K562 (cell line): ENCODE data around the gene FERMT3. TPM values are rescaled to one million over a fixed set of nuclear protein-coding genes. Genes with fewer than 3 reads are reported as not detected.
A peak's percentile ranks its signal among the peaks of the same experiment; 100 is the strongest.

ENCODE experiments used
- ATAC-seq: fragments of 200-7000 bp; cut with Tn5 transposase; 3 replicates; pipeline ENCODE4 v1.9.1; 2020; ENCODE audit warnings: moderate library complexity
- BruUV-seq: library from RNA; stranded (reverse); fragments of 400-500 nt; replicated peaks from 2 replicates; lab custom pipeline; 2021; lab: Mats Ljungman, UMichigan
- CTCF ChIA-PET: fragments of 300-600 bp; formaldehyde crosslinking; extraction: SDS; loops from one replicate; lab custom pipeline; 2021; ENCODE audit warnings: low intra/inter-chr PET ratio; lab: Yijun Ruan, JAX
- POLR2A ChIA-PET: fragments of 300-600, 350-650 bp; sonication (Branson Sonifier 250); formaldehyde crosslinking; extraction: SDS; loops from one replicate; lab custom pipeline; 2021; ENCODE audit warnings: antibody characterized with exemption, inconsistent platforms; lab: Yijun Ruan, JAX
- DNase-seq, 4 experiments: peaks; one replicate each; pipeline versions ENCODE4 v3.0.0 to v3.0.0-alpha.2; 2011 to 2018; ENCODE audit warnings: low spot score in 3 of 4, mixed read lengths in 3 of 4; ENCODE audit errors: extremely low read depth in 1 of 4
- FAIRE-seq: peaks from 2 replicates; lab custom pipeline; 2011; peaks lifted over from hg19 to GRCh38; lab: Jason Lieb, UNC
- H2AFZ ChIP-seq: 2 replicates; pipeline ENCODE4 v1.6.0; 2011; ENCODE audit warnings: low read depth, low read length, control low read depth, inconsistent platforms
- H3K27ac ChIP-seq: fragments of 200-600 bp; 3 replicates; pipeline ENCODE4 v1.8.0; 2011; ENCODE audit warnings: low read depth, mild to moderate bottlenecking, control low read depth, inconsistent platforms, low read length, moderate library complexity, mixed read lengths; ENCODE audit errors: extremely low read depth
- H3K27me3 ChIP-seq, 2 experiments: fragments of 300-600 bp in 1 of 2; 2 replicates in 1 of 2; 3 replicates in 1 of 2; pipeline versions ENCODE4 v1.6.0 to v1.8.0; 2011; ENCODE audit warnings: inconsistent platforms in 2 of 2, low read length in 2 of 2, mild to moderate bottlenecking in 1 of 2, mixed read lengths in 1 of 2, moderate library complexity in 1 of 2; ENCODE audit not compliant: control insufficient read depth in 2 of 2, insufficient read depth in 2 of 2
- H3K36me3 ChIP-seq: fragments of 300-600 bp; 3 replicates; pipeline ENCODE4 v1.8.0; 2011; ENCODE audit warnings: mild to moderate bottlenecking, low read length, inconsistent platforms; ENCODE audit not compliant: control insufficient read depth, insufficient read depth
- H3K4me1 ChIP-seq, 2 experiments: fragments of 200-600 bp in 1 of 2; replicated peaks in 1 of 2; 2 replicates in 1 of 2; 3 replicates in 1 of 2; pipeline versions ENCODE4 v1.5.1 to v1.8.0; 2011; ENCODE audit warnings: inconsistent platforms in 2 of 2, low read length in 2 of 2, mild to moderate bottlenecking in 1 of 2, mixed read lengths in 1 of 2, moderate library complexity in 1 of 2; ENCODE audit not compliant: control insufficient read depth in 2 of 2, insufficient read depth in 2 of 2
- H3K4me2 ChIP-seq: 2 replicates; pipeline ENCODE4 v1.6.1; 2011; ENCODE audit warnings: low read length, control low read depth, inconsistent platforms, mixed read lengths; ENCODE audit not compliant: insufficient read depth
- H3K4me3 ChIP-seq: fragments of 200-600 bp; sonication (generic), shearing (Covaris generic); 2 replicates; pipeline ENCODE4 v1.5.1; 2016; ENCODE audit warnings: control low read depth, inconsistent platforms
- H3K79me2 ChIP-seq: fragments of 200-600 bp; 3 replicates; pipeline ENCODE4 v1.8.0; 2011; ENCODE audit warnings: low read length, inconsistent platforms; ENCODE audit not compliant: control insufficient read depth, insufficient read depth
- H3K9ac ChIP-seq, 2 experiments: 2 replicates each; pipeline versions ENCODE4 v1.6.0 to v1.6.1; 2011; ENCODE audit warnings: low read depth in 2 of 2, low read length in 2 of 2, control low read depth in 1 of 2, inconsistent platforms in 1 of 2, mild to moderate bottlenecking in 1 of 2, mixed read lengths in 1 of 2; ENCODE audit not compliant: insufficient read depth in 1 of 2
- H3K9me1 ChIP-seq: one replicate; pipeline ENCODE4 v1.6.0; 2011; ENCODE audit warnings: inconsistent platforms, mild to moderate bottlenecking, low read length, moderate library complexity; ENCODE audit not compliant: control insufficient read depth, insufficient read depth
- H3K9me3 ChIP-seq: replicated peaks from 2 replicates; pipeline ENCODE4 v1.5.1; 2011; ENCODE audit warnings: low read depth, low read length, inconsistent platforms; ENCODE audit not compliant: control insufficient read depth, insufficient read depth
- H4K20me1 ChIP-seq: replicated peaks from 2 replicates; pipeline ENCODE4 v1.6.1; 2011; ENCODE audit warnings: low read length, inconsistent platforms, mixed read lengths; ENCODE audit not compliant: control insufficient read depth, insufficient read depth
- ATF1 ChIP-seq, 2 experiments: fragments of 450-650 bp in 1 of 2; IDR thresholded peaks; 2 replicates each; pipeline ENCODE4 v1.6.1; 2016; ENCODE audit warnings: missing compliant biosample characterization in 1 of 2, missing genetic modification characterization in 1 of 2
- CHCHD3 ChIP-seq: fragments of 250-450 bp; sonication (Bioruptor Pico); IDR thresholded peaks from 2 replicates; pipeline ENCODE4 v2.1.2; 2022; ENCODE audit warnings: mild to moderate bottlenecking
- HNRNPUL1 ChIP-seq: fragments of 200-400 bp; formaldehyde crosslinking; IDR thresholded peaks from 2 replicates; pipeline ENCODE4 v1.6.1; 2017; ENCODE audit warnings: low read length
- MBD1 ChIP-seq: fragments of 250-450 bp; sonication (Bioruptor Pico); IDR thresholded peaks from 2 replicates; pipeline ENCODE4 v1.8.0; 2022; ENCODE audit warnings: inconsistent platforms
- POLR2A ChIP-seq: fragments of 450-650 bp; conservative IDR thresholded peaks from 2 replicates; pipeline ENCODE4 v1.6.1; 2016
- POLR2B ChIP-seq: fragments of 450-650 bp; IDR thresholded peaks from 2 replicates; pipeline ENCODE4 v1.6.1; 2018; ENCODE audit warnings: low read depth; ENCODE audit not compliant: partially characterized antibody
- RAD21 ChIP-seq, 2 experiments: fragments of 250-450 bp in 1 of 2; fragments of 450-650 bp in 1 of 2; sonication (Bioruptor Pico) in 1 of 2; formaldehyde crosslinking in 1 of 2; IDR thresholded peaks in 1 of 2; conservative IDR thresholded peaks in 1 of 2; 2 replicates each; pipeline versions ENCODE4 v1.4.0 to v1.8.0; 2020 to 2022; ENCODE audit warnings: mild to moderate bottlenecking in 2 of 2, moderate library complexity in 1 of 2
- SUPT5H ChIP-seq: fragments of 450-650 bp; IDR thresholded peaks from 2 replicates; pipeline ENCODE4 v1.6.1; 2016
- ZFPM2 ChIP-seq: fragments of 250-450 bp; sonication (Bioruptor Pico); IDR thresholded peaks from 2 replicates; pipeline ENCODE4 v1.5.1; 2022; ENCODE audit warnings: mild to moderate bottlenecking
- ZNF780A ChIP-seq: fragments of 250-450 bp; sonication (Bioruptor Pico); IDR thresholded peaks from 2 replicates; pipeline ENCODE4 v1.5.0; 2021; ENCODE audit warnings: mild to moderate bottlenecking
- WGBS: fragments of 100-300 bp; shearing (Covaris generic); methylation state at CpG from one replicate; pipeline ENCODE4 v1.1.6; 2016; ENCODE audit warnings: low coverage, mixed read lengths; ENCODE audit not compliant: insufficient coverage; ENCODE audit errors: missing lambda C conversion rate; 5-methylcytosine and 5-hydroxymethylcytosine counted together
- in situ Hi-C: fragments of 300-500 bp; cut with MboI; formaldehyde crosslinking; loops from 4 replicates; pipeline ENCODE4 v1.15.0; 2018; ENCODE audit warnings: inconsistent platforms, mixed read lengths
- intact Hi-C: fragments of 100-400 bp; cut with micrococcal nuclease; formaldehyde crosslinking; loops from 2 replicates; pipeline ENCODE4 v1.14.2; 2022
- polyA plus RNA-seq, 8 experiments: library from polyadenylated mRNA; depleted of rRNA in 4 of 8; stranded (reverse) in 5 of 8; unstranded in 3 of 8; fragments of >200 nt; fragmentation: Nextera tagmentation in 2 of 8; fragmentation: Illumina TruSeq in 1 of 8; extraction: Ambion mirVana in 2 of 8; extraction: Trizol in 1 of 8; gene quantifications; 2 replicates each; pipeline versions ENCODE4 v1.2.1 to v1.2.3, GENCODE V29; 2011 to 2014; ENCODE audit warnings: inconsistent platforms in 1 of 8, missing spikeins in 1 of 8
- total RNA-seq, 7 experiments: library from RNA; depleted of rRNA in 6 of 7; stranded (reverse); fragments of >200 nt in 6 of 7; fragmentation: Illumina TruSeq in 2 of 7; extraction: Trizol in 2 of 7; gene quantifications; 2 replicates each; pipeline versions ENCODE4 v1.2.1 to v1.2.3, GENCODE V29; 2011 to 2021; ENCODE audit warnings: low replicate concordance in 1 of 7

FERMT3 gene
- total and polyA plus RNA-seq, 9 of the 15 experiments (the other 6 are each of a cell fraction or from before 2014, with no cell fraction given), result 3.2 to 275 (median 79.7) TPM

GRCh38 chr11:64244107-64244506 is 37.6 kb downstream of the FERMT3 start:
- ATAC-seq, result no peak
- Histone ChIP-seq H3K4me1 (peaks cover 42 to 86% of the 10 kb centered on the region in 2 experiments), H3K4me2 (peak overlapping the region; percentile 92; the same call in 1 of the 2 replicates), H3K27ac (peak overlapping the region; percentile 62; the same call in 2 of the 3 replicates), H4K20me1 (0 out of 2 replicates have a peak, but pooled peaks cover 3% of the 10 kb centered on the region), H3K9me3 (no peaks in the 10 kb centered on the region), H3K9ac (peak overlapping the region; percentile 31 to 91; a peak in 3 of 4 replicates), H3K9me1 (no peaks in the 10 kb centered on the region), H2AFZ (no peak overlapping the region), H3K79me2 (peaks cover 60% of the 10 kb centered on the region)
- WGBS, result 57% methylated on average over 5 of the region's 5 CpGs
- no TSS peak for BruUV-seq
- peak; percentile 29; the same call in 1 of the 2 replicates for TF ChIP-seq SUPT5H
- no peak for TF ChIP-seq CHCHD3 (CRISPR knock-in tag)
- TF ChIP-seq ZNF780A (CRISPR knock-in tag), result no peak
- TF ChIP-seq POLR2A, result peak; percentile 62
- no peak for TF ChIP-seq ZFPM2 (CRISPR knock-in tag)
- TF ChIP-seq HNRNPUL1, result no peak
- TF ChIP-seq POLR2B, result peak; percentile 16
- TF ChIP-seq ATF1 (CRISPR knock-in tag; IDR thresholded peaks at IDR 0.05), result no peak
- TF ChIP-seq ATF1 (tag; IDR thresholded peaks at IDR 0.05), result no peak
- TF ChIP-seq RAD21 (CRISPR knock-in tag; conservative IDR thresholded peaks at IDR 0.05 in 1 of 2, IDR thresholded peaks at IDR 0.05 in 1 of 2), result no peak
- no peak for TF ChIP-seq MBD1 (CRISPR knock-in tag)
- TF ChIP-seq, all 486 proteins: peak for 3
- CTCF ChIA-PET, result no interaction called here
- no peak overlapping the region for H3K4me3 ChIP-seq
- no peaks in the 10 kb centered on the region for H3K27me3 ChIP-seq
- POLR2A ChIA-PET, result interaction anchor here (0.7 to 7.8 kb wide), 8 partner anchors 8 to 142 kb away, joined by 3 to 58 read pairs (median 4); partner anchors contain the start of genes NUDT22, PLCB3, STIP1 and TRPT1
- no peak for FAIRE-seq
- DNase-seq, result peak in 1 of 4 experiments; percentile 36
- intact Hi-C loops (loop anchor here (10.0 kb wide), 1 partner anchor 61 kb away; the partner anchor contains the start of genes CATSPERZ and ESRRA), in situ Hi-C loops (no loop called here)
- H3K36me3 ChIP-seq, result peaks cover 49% of the 10 kb centered on the region
